A673 (cell line): ENCODE data around the gene MBD3L1. TPM values are rescaled to one million over a fixed set of nuclear protein-coding genes. Genes with fewer than 3 reads are reported as not detected.
A peak's percentile ranks its signal among the peaks of the same experiment; 100 is the strongest.

Experiments used
- BruUV-seq: library from RNA; stranded (reverse); fragments of 400-500 nt; replicated peaks from 2 replicates; lab custom pipeline; 2021; lab: Mats Ljungman, UMichigan
- CTCF ChIA-PET: fragments of 300-600 bp; sonication (Branson Sonifier 250); formaldehyde crosslinking; loops from one replicate; lab custom pipeline; 2022; ENCODE audit warnings: antibody characterized with exemption; lab: Charles Lee
- POLR2A ChIA-PET: fragments of 300-600 bp; sonication (Branson Sonifier 250); formaldehyde crosslinking; loops from one replicate; lab custom pipeline; 2022; ENCODE audit warnings: antibody characterized with exemption; ENCODE audit not compliant: low non-redundant PET; lab: Charles Lee
- DNase-seq: peaks from one replicate; pipeline ENCODE4 v3.0.0-alpha.2; 2015; ENCODE audit warnings: low spot score
- H3K27ac ChIP-seq: fragments of 200-600 bp; sonication (generic); 2 replicates; pipeline ENCODE4 v1.5.1; 2016; ENCODE audit warnings: mixed run types, low read depth, mild to moderate bottlenecking, mixed read lengths, antibody characterized with exemption, low read length; ENCODE audit not compliant: poor library complexity, severe bottlenecking
- H3K27me3 ChIP-seq: fragments of 200-600 bp; sonication (generic); replicated peaks from 2 replicates; pipeline ENCODE4 v1.6.1; 2017; ENCODE audit warnings: mixed run types, low read depth, mild to moderate bottlenecking, mixed read lengths, antibody characterized with exemption, low read length; ENCODE audit not compliant: insufficient read depth, poor library complexity
- H3K36me3 ChIP-seq: fragments of 200-600 bp; sonication (generic); 2 replicates; pipeline ENCODE4 v1.6.1; 2016; ENCODE audit warnings: mixed run types, mild to moderate bottlenecking, mixed read lengths, antibody characterized with exemption, low read length; ENCODE audit not compliant: insufficient read depth, poor library complexity, severe bottlenecking
- H3K4me1 ChIP-seq: fragments of 200-600 bp; sonication (generic); 2 replicates; pipeline ENCODE4 v1.6.1; 2017; ENCODE audit warnings: mixed run types, mild to moderate bottlenecking, mixed read lengths, antibody characterized with exemption, low read length; ENCODE audit not compliant: insufficient read depth, poor library complexity, severe bottlenecking
- H3K4me3 ChIP-seq: fragments of 200-600 bp; sonication (generic); 2 replicates; pipeline ENCODE4 v1.5.1; 2016; ENCODE audit warnings: low read depth, mixed run types, mild to moderate bottlenecking, mixed read lengths, low read length; ENCODE audit not compliant: poor library complexity, severe bottlenecking
- H3K9me3 ChIP-seq: fragments of 200-600 bp; sonication (generic); 2 replicates; pipeline ENCODE4 v1.6.1; 2016; ENCODE audit warnings: mixed run types, low read depth, mild to moderate bottlenecking, mixed read lengths, antibody characterized with exemption, low read length; ENCODE audit not compliant: poor library complexity, severe bottlenecking
- CTCF ChIP-seq: fragments of 300-800, 200-600 bp; sonication (generic); conservative IDR thresholded peaks from 2 replicates; pipeline ENCODE4 v1.5.1; 2017; ENCODE audit warnings: low read depth, mild to moderate bottlenecking, antibody characterized with exemption, low read length, moderate library complexity, mixed read lengths
- EZH2 ChIP-seq: fragments of 200-600 bp; sonication (generic); IDR thresholded peaks from 2 replicates; pipeline ENCODE4 v1.6.1; 2017; ENCODE audit warnings: borderline replicate concordance, low read depth, mild to moderate bottlenecking, mixed read lengths, antibody characterized with exemption, low read length; ENCODE audit not compliant: poor library complexity, severe bottlenecking
- intact Hi-C: fragments of 100-400 bp; cut with micrococcal nuclease; formaldehyde crosslinking; loops from one replicate; pipeline ENCODE4 v1.10.0; 2022; ENCODE audit not compliant: unreplicated experiment
- total RNA-seq: library from RNA; stranded (reverse); gene quantifications from 2 replicates; pipeline ENCODE4 v1.2.3, GENCODE V29; 2021

The MBD3L1 gene
- total RNA-seq, 1 experiment from 2014 or later, result not detected

GRCh38 chr19:8827277-8827676 lies 4.9 kb upstream of the MBD3L1 start:
- no peaks in the 10 kb centered on the region for H3K27me3 ChIP-seq
- BruUV-seq, result no TSS peak
- POLR2A ChIA-PET, result no interaction called here

GRCh38 chr19:8831373-8831772 lies 804 bp upstream of the MBD3L1 start:
- Histone ChIP-seq H3K4me3 (peak overlapping the region; percentile 88), H3K27ac (peak overlapping the region; percentile 98), H3K4me1 (peaks cover 7% of the 10 kb centered on the region), H3K27me3 (no peaks in the 10 kb centered on the region), H3K36me3 (peaks cover 4% of the 10 kb centered on the region), H3K9me3 (no peaks in the 10 kb centered on the region)
- POLR2A ChIA-PET, result no interaction called here
- BruUV-seq, result TSS peak; percentile 54
- CTCF ChIA-PET, result no interaction called here
- TF ChIP-seq EZH2, result no peak
- TF ChIP-seq CTCF, result no peak
- no peak for DNase-seq
- intact Hi-C loops, result no loop called here

More at GRCh38 chr19:8827277-8827676, 4.9 kb upstream of the MBD3L1 start:
- TF ChIP-seq EZH2 (no peak), CTCF (no peak)
- no peak for DNase-seq
- no peak overlapping the region for H3K4me3 ChIP-seq
- H3K36me3 ChIP-seq, result peaks cover 7% of the 10 kb centered on the region
- H3K27ac ChIP-seq, result no peak overlapping the region
- no peaks in the 10 kb centered on the region for H3K9me3 ChIP-seq
- intact Hi-C loops, result no loop called here
- CTCF ChIA-PET, result no interaction called here
- peaks cover 7% of the 10 kb centered on the region for H3K4me1 ChIP-seq

DNA sequence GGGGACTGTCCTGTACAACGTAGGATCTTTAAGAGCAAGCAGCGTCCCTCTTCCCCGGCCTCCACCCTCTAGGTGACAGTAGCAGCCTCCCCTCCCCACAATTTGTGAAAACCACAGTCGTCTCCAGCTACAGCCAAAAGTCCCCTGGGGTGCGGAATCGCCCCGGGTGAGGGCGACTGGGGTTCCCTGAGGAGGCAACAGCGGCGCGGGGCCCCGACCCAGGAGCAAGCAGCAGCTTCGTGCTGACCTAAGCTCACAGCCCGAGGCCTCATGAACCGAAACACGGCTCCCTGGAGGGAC lies 395 bp upstream of the MBD3L1 start:
- no peak for TF ChIP-seq CTCF
- TF ChIP-seq EZH2, result no peak

More for the DNA sequence above, 395 bp upstream of the MBD3L1 start:
- Histone ChIP-seq H3K27me3 (no peaks in the 10 kb centered on the region), H3K27ac (peak overlapping the region; percentile 98), H3K36me3 (peaks cover 4% of the 10 kb centered on the region), H3K4me1 (peaks cover 7% of the 10 kb centered on the region), H3K4me3 (peak overlapping the region; percentile 88), H3K9me3 (no peaks in the 10 kb centered on the region)
- DNase-seq, result no peak
- BruUV-seq, result no TSS peak
- CTCF ChIA-PET, result no interaction called here
- intact Hi-C loops, result no loop called here
- POLR2A ChIA-PET, result no interaction called here
